NT2/D1 (cell line): Measurements from ENCODE around the gene TMCC2.

Source experiments
- SUZ12 ChIP-seq: IDR thresholded peaks from 2 replicates; pipeline ENCODE4 v1.6.1; 2011; ENCODE audit not compliant: insufficient read length, insufficient read depth; ENCODE audit errors: extremely low read depth
- YY1 ChIP-seq: IDR thresholded peaks from 2 replicates; pipeline ENCODE4 v1.6.1; 2011; ENCODE audit not compliant: insufficient read length, insufficient read depth
- ZNF274 ChIP-seq: IDR thresholded peaks from 2 replicates; pipeline ENCODE4 v1.6.1; 2011; ENCODE audit warnings: mild to moderate bottlenecking, low read depth, low read length

DNA sequence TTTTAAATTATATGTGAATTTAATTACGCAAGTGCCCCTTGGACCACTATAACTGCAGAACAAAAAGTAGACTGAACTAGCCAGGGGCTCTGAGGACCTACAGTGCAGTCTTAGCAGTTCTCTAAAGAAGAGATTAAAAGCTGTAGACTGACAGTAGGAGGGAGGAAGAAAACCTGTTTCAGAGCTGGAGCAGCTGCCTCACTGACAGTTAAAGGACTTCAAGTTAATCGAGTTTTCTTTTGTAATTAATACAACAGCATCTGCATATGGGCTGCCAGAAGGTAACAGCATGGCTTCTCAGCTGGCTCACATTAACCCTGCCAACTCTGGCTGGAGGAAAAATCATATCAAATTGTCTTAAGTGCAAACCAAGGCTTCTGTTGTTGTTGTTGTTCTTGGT, 36.1 kb upstream of the TMCC2 start:
- TF ChIP-seq YY1 (no peak), SUZ12 (no peak), ZNF274 (no peak)
